OCI-LY7 (cell line): Measurements from ENCODE around the gene SRGAP1.

Source experiments
- EZH2phosphoT487 ChIP-seq: fragments of 200-600 bp; sonication (generic); IDR thresholded peaks from 2 replicates; pipeline ENCODE4 v1.6.1; 2018; ENCODE audit warnings: low read depth, borderline replicate concordance, mild to moderate bottlenecking, mixed run types, antibody characterized with exemption, low read length, moderate library complexity, mixed read lengths
- TF ChIP-seq, protein P1 (sequence below): fragments of 200-600 bp; sonication (generic); conservative IDR thresholded peaks from 2 replicates; pipeline ENCODE4 v1.5.1; 2014; ENCODE audit warnings: mild to moderate bottlenecking, antibody characterized with exemption, low read length, moderate library complexity, mixed read lengths

DNA sequence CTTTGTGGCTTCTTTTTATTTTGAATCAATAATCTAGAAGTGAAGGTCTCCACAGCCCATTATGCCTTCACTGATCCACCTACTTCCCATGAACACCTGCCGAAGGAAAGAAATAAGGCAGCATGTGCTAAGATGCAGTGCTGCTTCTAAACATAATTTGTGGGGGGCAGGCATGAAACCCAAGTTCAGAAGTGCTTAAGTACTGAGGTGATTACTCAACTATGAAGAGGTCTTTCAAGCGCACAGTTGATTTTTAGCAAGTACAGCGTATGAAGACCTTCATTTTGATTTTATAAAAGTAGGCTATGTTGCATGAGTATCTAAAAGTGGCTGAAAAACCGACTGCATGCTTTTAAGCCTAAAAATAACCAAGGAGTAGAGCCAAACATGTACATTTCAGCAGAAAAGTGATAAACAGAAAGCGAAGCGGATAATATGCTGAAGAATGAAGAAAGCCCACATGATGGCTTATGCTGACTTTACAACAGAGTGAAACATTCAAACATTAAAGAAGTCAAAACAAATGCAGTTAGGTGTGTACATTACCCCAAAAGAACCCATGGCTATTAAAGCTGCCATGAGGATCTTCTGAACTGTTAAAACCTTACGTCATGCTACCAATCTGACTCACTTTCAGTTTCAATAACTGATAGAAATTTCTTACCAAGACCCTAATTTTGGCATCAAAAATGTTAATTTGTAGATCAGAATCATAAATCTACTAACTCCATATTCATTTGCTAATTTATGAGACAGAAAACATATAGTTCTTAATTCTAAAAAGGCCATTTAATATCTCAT is 348.3 kb downstream of the SRGAP1 start:
- TF ChIP-seq, protein P1, sequence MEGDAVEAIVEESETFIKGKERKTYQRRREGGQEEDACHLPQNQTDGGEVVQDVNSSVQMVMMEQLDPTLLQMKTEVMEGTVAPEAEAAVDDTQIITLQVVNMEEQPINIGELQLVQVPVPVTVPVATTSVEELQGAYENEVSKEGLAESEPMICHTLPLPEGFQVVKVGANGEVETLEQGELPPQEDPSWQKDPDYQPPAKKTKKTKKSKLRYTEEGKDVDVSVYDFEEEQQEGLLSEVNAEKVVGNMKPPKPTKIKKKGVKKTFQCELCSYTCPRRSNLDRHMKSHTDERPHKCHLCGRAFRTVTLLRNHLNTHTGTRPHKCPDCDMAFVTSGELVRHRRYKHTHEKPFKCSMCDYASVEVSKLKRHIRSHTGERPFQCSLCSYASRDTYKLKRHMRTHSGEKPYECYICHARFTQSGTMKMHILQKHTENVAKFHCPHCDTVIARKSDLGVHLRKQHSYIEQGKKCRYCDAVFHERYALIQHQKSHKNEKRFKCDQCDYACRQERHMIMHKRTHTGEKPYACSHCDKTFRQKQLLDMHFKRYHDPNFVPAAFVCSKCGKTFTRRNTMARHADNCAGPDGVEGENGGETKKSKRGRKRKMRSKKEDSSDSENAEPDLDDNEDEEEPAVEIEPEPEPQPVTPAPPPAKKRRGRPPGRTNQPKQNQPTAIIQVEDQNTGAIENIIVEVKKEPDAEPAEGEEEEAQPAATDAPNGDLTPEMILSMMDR, result no peak
- TF ChIP-seq EZH2phosphoT487, result no peak
